Measurements from ENCODE around the gene DNAH10. TPM values are rescaled to one million over a fixed set of nuclear protein-coding genes. Genes with fewer than 3 reads are reported as not detected.

DNAH10 gene
- total RNA-seq, 1 donor from 2014 or later = 0.17 TPM

- DNase-seq (ENCODE audit: low read depth) = no peak
- no peak overlapping the region for H3K4me3 ChIP-seq (ENCODE audit: low read depth, low read length)
These were observed 91.4 kb downstream of the DNAH10 start for GRCh38 chr12:123853396-123854070.

GRCh38 chr12:123854232-123854631 is 92.1 kb downstream of the DNAH10 start:
- DNase-seq (ENCODE audit: low read depth) = no peak
- no peak overlapping the region for H3K4me3 ChIP-seq (ENCODE audit: low read depth, low read length)
- TF ChIP-seq, protein P1, sequence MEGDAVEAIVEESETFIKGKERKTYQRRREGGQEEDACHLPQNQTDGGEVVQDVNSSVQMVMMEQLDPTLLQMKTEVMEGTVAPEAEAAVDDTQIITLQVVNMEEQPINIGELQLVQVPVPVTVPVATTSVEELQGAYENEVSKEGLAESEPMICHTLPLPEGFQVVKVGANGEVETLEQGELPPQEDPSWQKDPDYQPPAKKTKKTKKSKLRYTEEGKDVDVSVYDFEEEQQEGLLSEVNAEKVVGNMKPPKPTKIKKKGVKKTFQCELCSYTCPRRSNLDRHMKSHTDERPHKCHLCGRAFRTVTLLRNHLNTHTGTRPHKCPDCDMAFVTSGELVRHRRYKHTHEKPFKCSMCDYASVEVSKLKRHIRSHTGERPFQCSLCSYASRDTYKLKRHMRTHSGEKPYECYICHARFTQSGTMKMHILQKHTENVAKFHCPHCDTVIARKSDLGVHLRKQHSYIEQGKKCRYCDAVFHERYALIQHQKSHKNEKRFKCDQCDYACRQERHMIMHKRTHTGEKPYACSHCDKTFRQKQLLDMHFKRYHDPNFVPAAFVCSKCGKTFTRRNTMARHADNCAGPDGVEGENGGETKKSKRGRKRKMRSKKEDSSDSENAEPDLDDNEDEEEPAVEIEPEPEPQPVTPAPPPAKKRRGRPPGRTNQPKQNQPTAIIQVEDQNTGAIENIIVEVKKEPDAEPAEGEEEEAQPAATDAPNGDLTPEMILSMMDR (conservative IDR thresholded peaks at IDR 0.05; ENCODE audit: low read depth, low read length) = no peak

More at GRCh38 chr12:123853396-123854070, 91.4 kb downstream of the DNAH10 start:
- TF ChIP-seq, protein P1 (conservative IDR thresholded peaks at IDR 0.05; ENCODE audit: low read depth, low read length) = no peak

DNA sequence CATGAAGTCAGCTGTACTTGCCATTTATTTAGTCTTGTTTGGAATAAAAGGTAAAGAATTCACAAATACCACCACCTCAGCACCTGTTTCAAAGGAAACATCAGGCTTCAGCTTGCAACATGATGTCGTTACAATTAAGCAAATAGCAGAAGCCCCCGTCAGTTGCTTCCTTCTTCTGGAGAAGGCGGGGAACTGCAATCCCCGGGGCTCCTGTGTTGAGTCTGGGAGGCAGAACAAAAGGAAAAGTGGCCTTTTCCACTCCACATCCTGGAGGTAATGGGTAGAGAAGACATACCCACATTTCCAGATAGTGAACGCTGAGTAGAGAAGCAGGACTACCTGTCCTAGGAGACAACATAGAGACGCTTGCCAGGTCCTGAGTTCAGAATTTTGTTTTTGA is 92.8 kb downstream of the DNAH10 start:
- TF ChIP-seq, protein P1 (conservative IDR thresholded peaks at IDR 0.05; ENCODE audit: low read depth, low read length) = no peak
- DNase-seq (ENCODE audit: low read depth) = no peak
- H3K4me3 ChIP-seq (ENCODE audit: low read depth, low read length) = no peak overlapping the region

GRCh38 chr12:123856681-123857080 is 94.6 kb downstream of the DNAH10 start:
- DNase-seq (ENCODE audit: low read depth) = no peak
- TF ChIP-seq, protein P1 (conservative IDR thresholded peaks at IDR 0.05; ENCODE audit: low read depth, low read length) = no peak
- H3K4me3 ChIP-seq (ENCODE audit: low read depth, low read length) = no peak overlapping the region

DNA sequence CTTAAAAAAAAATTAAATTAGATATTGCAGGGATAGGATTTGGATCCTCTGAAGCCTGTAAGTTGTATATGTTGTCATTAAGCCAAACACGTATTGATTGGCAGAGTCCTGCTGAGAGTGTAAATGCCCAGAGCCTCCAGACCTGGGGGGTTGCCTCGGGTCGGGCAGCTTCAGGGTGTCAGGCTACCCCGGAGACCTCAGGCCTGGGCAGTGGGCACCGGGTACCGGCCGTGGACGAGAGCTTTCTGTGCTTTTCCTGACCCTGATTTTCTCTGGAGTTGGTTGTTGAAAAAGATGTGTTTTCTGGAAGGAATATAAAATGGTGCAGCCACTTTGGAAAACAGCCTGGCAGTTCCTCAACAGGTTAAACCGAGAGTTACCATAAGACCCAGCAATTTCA is 96.1 kb downstream of the DNAH10 start:
- no peak overlapping the region for H3K4me3 ChIP-seq (ENCODE audit: low read depth, low read length)
- DNase-seq (ENCODE audit: low read depth) = no peak
- TF ChIP-seq, protein P1 (conservative IDR thresholded peaks at IDR 0.05; ENCODE audit: low read depth, low read length) = no peak

- DNase-seq (ENCODE audit: low read depth) = no peak
- TF ChIP-seq, protein P1 (conservative IDR thresholded peaks at IDR 0.05; ENCODE audit: low read depth, low read length) = no peak
- H3K4me3 ChIP-seq (ENCODE audit: low read depth, low read length) = no peak overlapping the region
These were observed 96.9 kb downstream of the DNAH10 start for GRCh38 chr12:123859035-123859434.

GRCh38 chr12:123860377-123860776 is 98.3 kb downstream of the DNAH10 start:
- TF ChIP-seq, protein P1 (conservative IDR thresholded peaks at IDR 0.05; ENCODE audit: low read depth, low read length) = no peak
- H3K4me3 ChIP-seq (ENCODE audit: low read depth, low read length) = no peak overlapping the region
- DNase-seq (ENCODE audit: low read depth) = no peak

All from epithelial cell of proximal tubule (primary cell).